Measurements from ENCODE around the gene SOX15. TPM values are rescaled to one million over a fixed set of nuclear protein-coding genes. Genes with fewer than 3 reads are reported as not detected.

The SOX15 gene
- total RNA-seq, 4 donors from 2014 or later = 61.9 to 106 (median 77.8) TPM

GRCh38 chr17:7575959-7576358, 13.9 kb downstream of the SOX15 start:
- no peak for TF ChIP-seq POLR2A (IDR thresholded peaks at IDR 0.05)
- TF ChIP-seq, protein P1, sequence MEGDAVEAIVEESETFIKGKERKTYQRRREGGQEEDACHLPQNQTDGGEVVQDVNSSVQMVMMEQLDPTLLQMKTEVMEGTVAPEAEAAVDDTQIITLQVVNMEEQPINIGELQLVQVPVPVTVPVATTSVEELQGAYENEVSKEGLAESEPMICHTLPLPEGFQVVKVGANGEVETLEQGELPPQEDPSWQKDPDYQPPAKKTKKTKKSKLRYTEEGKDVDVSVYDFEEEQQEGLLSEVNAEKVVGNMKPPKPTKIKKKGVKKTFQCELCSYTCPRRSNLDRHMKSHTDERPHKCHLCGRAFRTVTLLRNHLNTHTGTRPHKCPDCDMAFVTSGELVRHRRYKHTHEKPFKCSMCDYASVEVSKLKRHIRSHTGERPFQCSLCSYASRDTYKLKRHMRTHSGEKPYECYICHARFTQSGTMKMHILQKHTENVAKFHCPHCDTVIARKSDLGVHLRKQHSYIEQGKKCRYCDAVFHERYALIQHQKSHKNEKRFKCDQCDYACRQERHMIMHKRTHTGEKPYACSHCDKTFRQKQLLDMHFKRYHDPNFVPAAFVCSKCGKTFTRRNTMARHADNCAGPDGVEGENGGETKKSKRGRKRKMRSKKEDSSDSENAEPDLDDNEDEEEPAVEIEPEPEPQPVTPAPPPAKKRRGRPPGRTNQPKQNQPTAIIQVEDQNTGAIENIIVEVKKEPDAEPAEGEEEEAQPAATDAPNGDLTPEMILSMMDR (IDR thresholded peaks at IDR 0.05) = no peak
- H3K4me3 ChIP-seq (ENCODE audit: low read depth, poor library complexity, severe bottlenecking) = no peak overlapping the region
- DNase-seq (ENCODE audit: low spot score in 2 of 2) = no peak
- WGBS, 2 donors = 75 to 79% methylated on average over 7 of the region's 7 CpGs
- intact Hi-C loops (cut with DNase I; ENCODE audit: low total_unique reads) = no loop called here

DNA sequence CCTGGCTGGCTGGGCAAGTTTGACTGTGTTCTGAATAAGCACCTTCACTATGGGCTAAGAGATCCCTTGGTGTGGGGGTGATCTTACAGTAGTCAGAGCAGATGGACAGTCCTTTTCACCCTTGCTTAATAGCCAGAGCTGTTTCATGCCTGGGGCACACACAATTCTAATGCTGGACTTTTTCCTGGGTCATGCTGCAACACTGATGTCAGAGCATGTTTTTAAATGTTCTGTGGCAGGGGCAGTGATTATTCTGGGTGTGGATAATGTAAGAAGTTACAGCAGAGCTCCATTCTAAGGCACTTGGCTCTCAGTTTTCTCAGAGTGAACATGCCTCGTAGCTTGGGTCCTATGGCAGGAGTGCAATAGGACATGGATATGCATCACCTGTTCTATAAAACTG, 14.4 kb downstream of the SOX15 start:
- TF ChIP-seq POLR2A (IDR thresholded peaks at IDR 0.05) = no peak
- DNase-seq (ENCODE audit: low spot score in 2 of 2) = no peak
- H3K4me3 ChIP-seq (ENCODE audit: low read depth, poor library complexity, severe bottlenecking) = no peak overlapping the region
- 33 to 74% methylated on average over 1 of the region's 1 CpG for WGBS, 2 donors
- intact Hi-C loops (cut with DNase I; ENCODE audit: low total_unique reads) = no loop called here

DNA sequence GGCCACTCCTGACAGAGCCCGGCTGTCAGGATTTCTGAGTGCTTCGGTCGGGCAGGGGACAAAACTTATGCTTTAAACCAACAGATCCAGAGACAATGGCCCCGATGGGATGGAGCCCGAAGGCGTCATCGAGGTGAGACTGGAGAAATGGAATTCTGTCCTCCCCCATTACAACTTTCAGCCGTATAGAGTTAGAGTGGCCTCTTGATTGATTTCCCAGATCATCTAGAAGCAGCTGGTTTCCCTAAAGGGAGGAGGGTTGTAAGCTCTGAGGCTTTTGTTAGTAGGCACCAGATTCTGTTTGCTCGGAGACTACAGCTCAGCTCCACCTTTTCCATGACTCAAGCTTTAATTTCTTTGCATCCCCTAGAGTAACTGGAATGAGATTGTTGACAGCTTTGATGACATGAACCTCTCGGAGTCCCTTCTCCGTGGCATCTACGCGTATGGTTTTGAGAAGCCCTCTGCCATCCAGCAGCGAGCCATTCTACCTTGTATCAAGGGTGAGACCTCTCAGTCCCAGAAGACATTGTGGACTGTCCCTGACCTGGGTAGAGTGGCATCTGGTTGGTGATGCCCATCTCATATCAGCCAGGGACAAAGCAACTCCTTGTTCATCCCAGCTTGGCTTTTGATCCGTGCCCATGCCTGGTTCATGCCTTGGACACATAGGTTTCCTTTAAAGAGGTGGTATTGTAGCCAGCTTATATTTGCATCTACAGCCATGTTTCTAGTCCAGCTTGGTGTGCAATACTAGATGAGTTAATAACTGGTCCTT, 15.5 kb downstream of the SOX15 start:
- no peak for TF ChIP-seq POLR2A (IDR thresholded peaks at IDR 0.05)
- TF ChIP-seq, protein P1 (IDR thresholded peaks at IDR 0.05) = no peak
- WGBS, 2 donors = 21 to 28% methylated on average over 14 to 15 of the region's 15 CpGs
- DNase-seq (ENCODE audit: low spot score in 2 of 2) = no peak
- H3K4me3 ChIP-seq (ENCODE audit: low read depth, poor library complexity, severe bottlenecking) = peak overlapping the region; percentile 100
- intact Hi-C loops (cut with DNase I; ENCODE audit: low total_unique reads) = loop anchor here (5.0 kb wide), 1 partner anchor 542 kb away; no protein-coding TSS in a partner anchor

DNA sequence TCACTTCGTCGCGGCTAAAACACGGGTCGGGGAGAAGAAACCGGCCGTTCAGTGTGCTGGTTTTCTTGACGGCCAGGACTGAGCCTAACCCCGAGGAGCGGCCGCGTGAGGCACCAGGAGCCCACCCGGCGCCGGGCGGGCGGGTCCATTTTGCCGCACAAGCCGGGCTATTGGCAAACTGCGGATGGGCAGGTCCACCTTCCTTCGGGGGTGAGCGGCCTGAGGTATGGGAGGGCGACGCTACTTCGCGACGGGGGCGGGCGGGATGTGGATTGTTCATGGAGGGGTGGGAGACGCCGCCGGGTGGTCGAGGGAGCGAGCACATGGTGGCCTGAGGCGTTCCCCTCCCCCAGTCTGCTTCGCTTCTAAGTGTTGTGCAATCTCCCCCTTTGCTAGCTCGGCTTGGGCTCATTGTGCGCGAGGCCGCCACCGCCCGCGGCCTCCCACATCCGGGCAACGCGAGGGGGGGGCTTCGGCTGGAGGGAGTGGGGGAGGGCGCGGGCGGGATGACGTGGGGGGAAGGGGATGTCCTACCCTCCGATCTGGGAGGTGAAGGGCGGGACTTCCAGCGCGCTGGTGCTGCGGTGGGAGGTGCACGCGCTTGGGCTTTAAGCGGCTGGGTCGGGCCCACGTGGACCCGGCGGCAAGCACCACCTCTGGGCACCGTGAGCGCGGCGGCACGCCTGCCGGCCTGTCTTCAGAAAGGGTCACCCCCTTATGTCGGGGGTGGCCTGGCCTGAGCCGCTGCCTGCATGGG, 16.4 kb downstream of the SOX15 start:
- H3K4me3 ChIP-seq (ENCODE audit: low read depth, poor library complexity, severe bottlenecking) = peak overlapping the region; percentile 100
- intact Hi-C loops (cut with DNase I; ENCODE audit: low total_unique reads) = loop anchor here (5.0 kb wide), 1 partner anchor 541 kb away; no protein-coding TSS in a partner anchor
- peak; percentile 85 to 98 for DNase-seq (ENCODE audit: low spot score in 2 of 2)
- 0 to 2% methylated on average over 51 of the region's 71 CpGs for WGBS, 2 donors
- TF ChIP-seq POLR2A (IDR thresholded peaks at IDR 0.05) = no peak
- TF ChIP-seq, protein P1 (IDR thresholded peaks at IDR 0.05) = no peak

DNA sequence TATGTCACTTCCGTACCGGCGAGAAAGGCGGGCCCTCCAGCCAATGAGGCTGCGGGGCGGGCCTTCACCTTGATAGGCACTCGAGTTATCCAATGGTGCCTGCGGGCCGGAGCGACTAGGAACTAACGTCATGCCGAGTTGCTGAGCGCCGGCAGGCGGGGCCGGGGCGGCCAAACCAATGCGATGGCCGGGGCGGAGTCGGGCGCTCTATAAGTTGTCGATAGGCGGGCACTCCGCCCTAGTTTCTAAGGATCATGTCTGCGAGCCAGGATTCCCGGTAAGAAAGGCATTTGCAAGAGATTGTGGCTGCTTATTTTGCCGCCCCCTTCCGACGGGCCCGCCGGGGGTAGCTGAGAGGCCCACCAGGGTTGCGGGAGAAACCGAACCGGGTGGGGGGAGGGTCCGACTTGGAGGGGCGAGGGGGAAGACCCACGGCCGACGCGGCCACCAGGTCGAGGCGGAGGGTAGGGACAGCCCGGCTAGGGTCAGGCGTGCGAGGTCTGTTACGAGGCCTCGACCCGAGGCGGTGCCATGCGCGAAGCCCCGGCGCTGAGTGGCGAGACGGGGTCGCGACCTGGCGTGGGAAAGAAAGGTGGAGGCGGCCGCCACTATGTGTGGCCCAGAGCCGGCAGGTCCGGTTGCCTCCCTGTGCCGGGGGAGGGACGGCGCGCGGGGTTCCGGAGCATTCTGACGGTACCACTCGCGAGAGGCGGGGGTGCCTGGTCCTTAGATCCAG, 17.1 kb downstream of the SOX15 start:
- TF ChIP-seq, protein P1 (IDR thresholded peaks at IDR 0.05) = no peak
- TF ChIP-seq POLR2A (IDR thresholded peaks at IDR 0.05) = peak in 1 of 2 donors; percentile 95
- intact Hi-C loops (cut with DNase I; ENCODE audit: low total_unique reads) = loop anchor here (5.0 kb wide), 1 partner anchor 540 kb away; no protein-coding TSS in a partner anchor
- WGBS, 2 donors = 1% methylated on average over 44 to 49 of the region's 73 CpGs
- H3K4me3 ChIP-seq (ENCODE audit: low read depth, poor library complexity, severe bottlenecking) = peak overlapping the region; percentile 100
- peak; percentile 99 to 100 for DNase-seq (ENCODE audit: low spot score in 2 of 2)

GRCh38 chr17:7572338-7572587, 17.6 kb downstream of the SOX15 start:
- WGBS, 2 donors = 1 to 2% methylated on average over 11 of the region's 11 CpGs
- intact Hi-C loops (cut with DNase I; ENCODE audit: low total_unique reads) = loop anchor here (5.0 kb wide), 1 partner anchor 540 kb away; no protein-coding TSS in a partner anchor
- peak overlapping the region; percentile 12 for H3K4me3 ChIP-seq (ENCODE audit: low read depth, poor library complexity, severe bottlenecking)
- TF ChIP-seq, protein P1 (IDR thresholded peaks at IDR 0.05) = no peak
- TF ChIP-seq POLR2A (IDR thresholded peaks at IDR 0.05) = no peak
- DNase-seq (ENCODE audit: low spot score in 2 of 2) = no peak

Measured in lower leg skin (tissue), 4 donors.